Measurements from ENCODE around the gene PLEKHH2. TPM values are rescaled to one million over a fixed set of nuclear protein-coding genes. Genes with fewer than 3 reads are reported as not detected.
A peak's percentile ranks its signal among the peaks of the same experiment; 100 is the strongest.

Gene PLEKHH2
- total RNA-seq: 10 to 100 TPM; 18.9 to 37.4 (median 25.1) TPM

DNA sequence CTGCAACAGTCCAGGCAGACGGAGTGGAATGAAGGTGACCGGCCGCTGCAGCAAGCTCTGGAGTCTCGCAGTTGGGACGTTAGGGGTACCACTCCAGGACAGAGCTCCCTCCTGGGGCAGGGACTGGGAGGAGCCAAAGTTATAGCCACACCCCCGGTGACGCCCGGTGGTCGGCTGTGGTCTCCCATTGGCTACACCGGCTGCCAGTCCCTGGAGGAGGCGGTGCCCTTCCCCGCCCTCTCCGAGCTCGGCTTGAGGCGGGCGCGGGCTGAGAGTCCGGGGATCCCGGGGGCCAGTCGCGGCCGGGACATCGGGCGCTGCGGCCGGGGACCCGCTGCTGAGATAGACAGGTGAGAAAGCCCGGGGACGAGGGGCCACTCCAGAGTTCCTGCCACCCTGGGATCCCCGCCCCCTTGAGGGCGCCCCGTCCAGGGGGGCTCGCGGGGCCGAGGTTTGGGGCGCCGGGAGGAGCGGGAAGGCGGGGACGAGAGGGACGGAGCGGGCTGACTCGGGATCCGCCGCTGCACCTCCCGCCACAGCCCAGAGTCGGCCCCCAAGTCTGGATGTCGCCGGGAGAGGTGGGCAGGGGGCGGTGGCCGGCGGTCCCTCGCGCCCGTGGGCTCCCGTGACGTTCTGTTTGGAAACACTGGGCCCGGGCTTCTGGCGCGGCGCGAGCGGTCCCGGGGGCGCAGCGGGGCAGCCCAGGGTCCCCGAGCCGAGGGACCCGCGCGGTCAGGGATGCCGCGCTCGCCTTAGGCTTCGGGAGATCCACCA lies at the start of gene PLEKHH2:
TSS of gene PLEKHH2 (plus strand) at position 231 of the 774 bp plus-strand sequence. CDS start 7,414 bp downstream, outside the sequence.
- Histone ChIP-seq H3K4me3 (peak within 1 kb of the TSS; percentile 97 to 99), H3K27ac (peak within 1 kb of the TSS; percentile 79 to 89 (median 86)), H3K36me3 (no peaks in the 10 kb centered on the region), H3K27me3 (peaks cover 11% of the 10 kb centered on the region), H3K4me1 (peaks cover 0 to 18% (median 0%) of the 10 kb centered on the region in 3 donors), H3K9me3 (no peaks in the 10 kb centered on the region)
- peak; percentile 100 for ATAC-seq
- TF ChIP-seq EP300 (IDR thresholded peaks at IDR 0.05): no peak
- TF ChIP-seq POLR2AphosphoS5 (IDR thresholded peaks at IDR 0.05): peak; percentile 75
- TF ChIP-seq, protein P1, sequence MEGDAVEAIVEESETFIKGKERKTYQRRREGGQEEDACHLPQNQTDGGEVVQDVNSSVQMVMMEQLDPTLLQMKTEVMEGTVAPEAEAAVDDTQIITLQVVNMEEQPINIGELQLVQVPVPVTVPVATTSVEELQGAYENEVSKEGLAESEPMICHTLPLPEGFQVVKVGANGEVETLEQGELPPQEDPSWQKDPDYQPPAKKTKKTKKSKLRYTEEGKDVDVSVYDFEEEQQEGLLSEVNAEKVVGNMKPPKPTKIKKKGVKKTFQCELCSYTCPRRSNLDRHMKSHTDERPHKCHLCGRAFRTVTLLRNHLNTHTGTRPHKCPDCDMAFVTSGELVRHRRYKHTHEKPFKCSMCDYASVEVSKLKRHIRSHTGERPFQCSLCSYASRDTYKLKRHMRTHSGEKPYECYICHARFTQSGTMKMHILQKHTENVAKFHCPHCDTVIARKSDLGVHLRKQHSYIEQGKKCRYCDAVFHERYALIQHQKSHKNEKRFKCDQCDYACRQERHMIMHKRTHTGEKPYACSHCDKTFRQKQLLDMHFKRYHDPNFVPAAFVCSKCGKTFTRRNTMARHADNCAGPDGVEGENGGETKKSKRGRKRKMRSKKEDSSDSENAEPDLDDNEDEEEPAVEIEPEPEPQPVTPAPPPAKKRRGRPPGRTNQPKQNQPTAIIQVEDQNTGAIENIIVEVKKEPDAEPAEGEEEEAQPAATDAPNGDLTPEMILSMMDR (IDR thresholded peaks at IDR 0.05): no peak
- TF ChIP-seq POLR2A (IDR thresholded peaks at IDR 0.05): peak; percentile 76 to 78
- WGBS, 2 donors (ENCODE audit: low coverage in 1 of 2): 0 to 3% methylated on average over 5 to 11 of the region's 75 CpGs

DNA sequence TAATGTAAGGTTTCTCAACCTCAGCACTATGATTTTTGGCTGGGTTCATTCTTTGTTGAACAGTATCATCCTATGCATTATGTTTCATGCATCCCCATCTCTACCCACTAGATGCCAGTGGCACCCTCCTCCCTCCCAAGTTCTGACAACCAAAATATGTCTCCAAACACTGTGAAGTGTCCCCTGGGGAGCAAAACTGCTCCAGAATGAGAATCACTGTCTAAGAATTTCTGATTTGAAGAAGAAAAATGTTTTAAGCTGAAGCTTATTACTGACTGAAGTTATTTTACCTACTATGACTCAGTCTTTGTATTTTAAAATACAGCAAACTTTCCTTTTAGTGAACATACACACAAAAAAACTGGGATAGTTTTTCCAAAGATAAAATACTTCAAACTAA lies 44.6 kb upstream of the PLEKHH2 start:
- Histone ChIP-seq H3K36me3 (peaks cover 0 to 44% of the 10 kb centered on the region in 2 donors), H3K4me1 (peaks cover 4 to 31% (median 7%) of the 10 kb centered on the region in 3 donors), H3K9me3 (no peaks in the 10 kb centered on the region), H3K4me3 (no peak overlapping the region), H3K27ac (no peak overlapping the region), H3K27me3 (no peaks in the 10 kb centered on the region)
- no peak for TF ChIP-seq POLR2AphosphoS5 (IDR thresholded peaks at IDR 0.05)
- TF ChIP-seq EP300 (IDR thresholded peaks at IDR 0.05): no peak
- TF ChIP-seq, protein P1 (IDR thresholded peaks at IDR 0.05): no peak
- TF ChIP-seq POLR2A (IDR thresholded peaks at IDR 0.05): no peak
- ATAC-seq: no peak

DNA sequence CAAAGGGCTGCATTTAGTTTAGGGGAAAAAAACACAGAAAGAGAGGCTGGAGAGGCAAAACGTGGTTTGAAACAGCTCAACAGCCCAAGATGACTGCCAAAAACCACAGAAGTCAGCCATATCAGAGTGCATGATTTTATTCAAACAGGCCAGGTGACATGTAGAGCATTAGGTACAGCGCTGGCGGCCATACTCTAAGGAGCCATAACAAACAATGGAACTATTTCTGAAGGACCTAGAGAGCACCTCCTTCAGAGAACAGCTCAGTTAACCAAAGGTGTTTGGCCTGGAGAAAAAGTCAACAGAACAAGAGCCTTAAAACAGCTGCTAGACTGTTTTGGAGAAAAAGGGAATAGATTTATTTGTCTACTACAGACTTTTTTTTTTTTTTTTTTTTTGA lies 43.8 kb upstream of the PLEKHH2 start:
- Histone ChIP-seq H3K9me3 (no peaks in the 10 kb centered on the region), H3K4me1 (peaks cover 4 to 31% (median 7%) of the 10 kb centered on the region in 3 donors), H3K27ac (no peak overlapping the region), H3K4me3 (no peak overlapping the region), H3K27me3 (no peaks in the 10 kb centered on the region), H3K36me3 (peaks cover 0 to 40% of the 10 kb centered on the region in 2 donors)
- ATAC-seq: no peak
- no peak for TF ChIP-seq EP300 (IDR thresholded peaks at IDR 0.05)
- no peak for TF ChIP-seq POLR2A (IDR thresholded peaks at IDR 0.05)
- TF ChIP-seq POLR2AphosphoS5 (IDR thresholded peaks at IDR 0.05): no peak
- TF ChIP-seq, protein P1 (IDR thresholded peaks at IDR 0.05): no peak
- WGBS, 2 donors (ENCODE audit: low coverage in 1 of 2): 76 to 90% methylated on average over 3 of the region's 3 CpGs

DNA sequence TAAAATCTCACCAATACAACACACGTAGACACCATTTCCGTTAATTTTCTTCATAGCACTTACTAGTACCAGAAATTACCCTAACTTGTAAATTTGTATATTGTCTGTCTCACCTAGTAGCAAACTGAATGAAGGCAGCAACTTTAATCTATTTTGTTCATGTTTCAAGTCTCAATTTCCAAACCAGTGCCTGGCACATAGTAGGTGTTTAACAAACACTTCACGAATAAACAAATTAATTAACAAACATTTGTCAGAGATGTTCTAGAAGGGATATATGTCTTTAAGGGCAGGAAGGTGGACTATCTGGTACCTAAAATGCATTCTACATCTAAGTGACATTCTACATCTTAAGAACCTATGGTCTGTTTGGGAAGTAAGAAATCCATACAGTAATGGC lies 42.2 kb upstream of the PLEKHH2 start:
- no peaks in the 10 kb centered on the region for H3K27me3 ChIP-seq
- H3K4me1 ChIP-seq: peaks cover 4 to 31% (median 7%) of the 10 kb centered on the region in 3 donors
- H3K27ac ChIP-seq: peak overlapping the region in 1 of 4 donors; percentile 94
- H3K4me3 ChIP-seq: peak overlapping the region; percentile 58 to 72
- no peak for TF ChIP-seq EP300 (IDR thresholded peaks at IDR 0.05)
- TF ChIP-seq, protein P1 (IDR thresholded peaks at IDR 0.05): no peak
- no peak for TF ChIP-seq POLR2A (IDR thresholded peaks at IDR 0.05)
- TF ChIP-seq POLR2AphosphoS5 (IDR thresholded peaks at IDR 0.05): no peak
- ATAC-seq: no peak
- WGBS, 2 donors (ENCODE audit: low coverage in 1 of 2): 67 to 92% methylated on average over 1 to 3 of the region's 3 CpGs
- peaks cover 0 to 25% of the 10 kb centered on the region in 2 donors for H3K36me3 ChIP-seq
- H3K9me3 ChIP-seq: no peaks in the 10 kb centered on the region

All from gastroesophageal sphincter (tissue), 4 donors.